ENCODE results near the gene C17orf67.
A peak's percentile ranks its signal among the peaks of the same experiment; 100 is the strongest.
"Not testable (repeated sequence)": the region's sequence is repeated elsewhere in the genome, so short reads cannot be mapped to it uniquely, and the experiment has no call there.

Gene C17orf67

GRCh38 chr17:56765449-56765848 lies 68.3 kb downstream of the C17orf67 start:
- intact Hi-C loops (cut with micrococcal nuclease) = no loop called here
- no peak overlapping the region for H3K4me3 Mint-ChIP-seq

GRCh38 chr17:56762988-56763387 lies 70.7 kb downstream of the C17orf67 start:
- intact Hi-C loops (cut with micrococcal nuclease) = no loop called here
- Mint-ChIP-seq H3K36me3 (ENCODE audit: low read depth) (no peaks in the 10 kb centered on the region), H3K4me3 (no peak overlapping the region), H3K27me3 (no peaks in the 10 kb centered on the region), H3K9me3 (no peaks in the 10 kb centered on the region), H3K27ac (no peak overlapping the region), H3K4me1 (ENCODE audit: low read depth) (peaks cover 5% of the 10 kb centered on the region)

More at GRCh38 chr17:56765449-56765848, 68.3 kb downstream of the C17orf67 start:
- no peaks in the 10 kb centered on the region for H3K36me3 Mint-ChIP-seq (ENCODE audit: low read depth)
- no peaks in the 10 kb centered on the region for H3K27me3 Mint-ChIP-seq
- H3K9me3 Mint-ChIP-seq = no peaks in the 10 kb centered on the region
- H3K27ac Mint-ChIP-seq = no peak overlapping the region
- H3K4me1 Mint-ChIP-seq (ENCODE audit: low read depth) = peaks cover 3% of the 10 kb centered on the region

GRCh38 chr17:56762144-56762543 lies 71.6 kb downstream of the C17orf67 start:
- Mint-ChIP-seq H3K4me1 (ENCODE audit: low read depth) (peaks cover 5% of the 10 kb centered on the region), H3K27ac (no peak overlapping the region), H3K27me3 (no peaks in the 10 kb centered on the region), H3K9me3 (no peaks in the 10 kb centered on the region), H3K4me3 (no peak overlapping the region), H3K36me3 (ENCODE audit: low read depth) (no peaks in the 10 kb centered on the region)
- intact Hi-C loops (cut with micrococcal nuclease) = no loop called here

GRCh38 chr17:56761387-56761786 lies 72.3 kb downstream of the C17orf67 start:
- no peak overlapping the region for H3K4me3 Mint-ChIP-seq
- intact Hi-C loops (cut with micrococcal nuclease) = no loop called here
- peaks cover 5% of the 10 kb centered on the region for H3K4me1 Mint-ChIP-seq (ENCODE audit: low read depth)
- H3K9me3 Mint-ChIP-seq = no peaks in the 10 kb centered on the region
- H3K27me3 Mint-ChIP-seq = no peaks in the 10 kb centered on the region
- no peak overlapping the region for H3K27ac Mint-ChIP-seq
- no peaks in the 10 kb centered on the region for H3K36me3 Mint-ChIP-seq (ENCODE audit: low read depth)

- H3K27ac Mint-ChIP-seq; H3K4me1 Mint-ChIP-seq (ENCODE audit: low read depth); H3K9me3 Mint-ChIP-seq; H3K27me3 Mint-ChIP-seq; intact Hi-C loops (cut with micrococcal nuclease); H3K36me3 Mint-ChIP-seq (ENCODE audit: low read depth); H3K4me3 Mint-ChIP-seq: not testable (repeated sequence)
These were observed 76.1 kb downstream of the C17orf67 start for GRCh38 chr17:56757611-56758010.

- intact Hi-C loops (cut with micrococcal nuclease) = no loop called here
- Mint-ChIP-seq H3K27ac (no peak overlapping the region), H3K27me3 (peaks cover 2% of the 10 kb centered on the region), H3K9me3 (no peaks in the 10 kb centered on the region), H3K4me1 (ENCODE audit: low read depth) (peaks cover 14% of the 10 kb centered on the region), H3K36me3 (ENCODE audit: low read depth) (no peaks in the 10 kb centered on the region), H3K4me3 (no peak overlapping the region)
These were observed 77.2 kb downstream of the C17orf67 start for GRCh38 chr17:56756536-56756935.

- Mint-ChIP-seq H3K27me3 (peaks cover 2% of the 10 kb centered on the region), H3K9me3 (no peaks in the 10 kb centered on the region), H3K4me1 (ENCODE audit: low read depth) (peaks cover 20% of the 10 kb centered on the region), H3K27ac (no peak overlapping the region), H3K4me3 (no peak overlapping the region), H3K36me3 (ENCODE audit: low read depth) (no peaks in the 10 kb centered on the region)
- intact Hi-C loops (cut with micrococcal nuclease) = no loop called here
These were observed 78.4 kb downstream of the C17orf67 start for GRCh38 chr17:56755310-56755709.

- H3K27ac Mint-ChIP-seq = no peak overlapping the region
- H3K36me3 Mint-ChIP-seq (ENCODE audit: low read depth) = no peaks in the 10 kb centered on the region
- peaks cover 2% of the 10 kb centered on the region for H3K27me3 Mint-ChIP-seq
- H3K4me1 Mint-ChIP-seq (ENCODE audit: low read depth) = peaks cover 20% of the 10 kb centered on the region
- no peaks in the 10 kb centered on the region for H3K9me3 Mint-ChIP-seq
- intact Hi-C loops (cut with micrococcal nuclease) = no loop called here
- no peak overlapping the region for H3K4me3 Mint-ChIP-seq
These were observed 79.1 kb downstream of the C17orf67 start for GRCh38 chr17:56754523-56755208.

GRCh38 chr17:56752263-56752836 lies 81.4 kb downstream of the C17orf67 start:
- H3K9me3 Mint-ChIP-seq = no peaks in the 10 kb centered on the region
- H3K4me3 Mint-ChIP-seq = no peak overlapping the region
- H3K27me3 Mint-ChIP-seq = peaks cover 2% of the 10 kb centered on the region
- peaks cover 20% of the 10 kb centered on the region for H3K4me1 Mint-ChIP-seq (ENCODE audit: low read depth)
- H3K36me3 Mint-ChIP-seq (ENCODE audit: low read depth) = no peaks in the 10 kb centered on the region
- intact Hi-C loops (cut with micrococcal nuclease) = no loop called here
- H3K27ac Mint-ChIP-seq = no peak overlapping the region

- Mint-ChIP-seq H3K9me3 (no peaks in the 10 kb centered on the region), H3K36me3 (ENCODE audit: low read depth) (no peaks in the 10 kb centered on the region), H3K4me1 (ENCODE audit: low read depth) (peaks cover 20% of the 10 kb centered on the region), H3K4me3 (no peak overlapping the region), H3K27ac (peak overlapping the region; percentile 1), H3K27me3 (peaks cover 2% of the 10 kb centered on the region)
- intact Hi-C loops (cut with micrococcal nuclease) = no loop called here
These were observed 82.5 kb downstream of the C17orf67 start for GRCh38 chr17:56751145-56751738.

- Mint-ChIP-seq H3K27me3 (peaks cover 2% of the 10 kb centered on the region), H3K27ac (no peak overlapping the region), H3K9me3 (peaks cover 21% of the 10 kb centered on the region), H3K4me1 (ENCODE audit: low read depth) (no peaks in the 10 kb centered on the region), H3K36me3 (ENCODE audit: low read depth) (no peaks in the 10 kb centered on the region), H3K4me3 (no peak overlapping the region)
- intact Hi-C loops (cut with micrococcal nuclease) = no loop called here
These were observed 89.0 kb downstream of the C17orf67 start for GRCh38 chr17:56744721-56745120.

- intact Hi-C loops (cut with micrococcal nuclease) = no loop called here
- peaks cover 2% of the 10 kb centered on the region for H3K27me3 Mint-ChIP-seq
- no peak overlapping the region for H3K4me3 Mint-ChIP-seq
- H3K36me3 Mint-ChIP-seq (ENCODE audit: low read depth) = no peaks in the 10 kb centered on the region
- H3K9me3 Mint-ChIP-seq = peaks cover 21% of the 10 kb centered on the region
- H3K4me1 Mint-ChIP-seq (ENCODE audit: low read depth) = no peaks in the 10 kb centered on the region
- no peak overlapping the region for H3K27ac Mint-ChIP-seq
These were observed 91.1 kb downstream of the C17orf67 start for GRCh38 chr17:56742601-56743000.
